K562 (cell line): ENCODE measurements around the gene YES1. TPM values are rescaled to one million over a fixed set of nuclear protein-coding genes. Genes with fewer than 3 reads are reported as not detected.

Experiments used
- ATAC-seq: fragments of 200-7000 bp; cut with Tn5 transposase; 3 replicates; pipeline ENCODE4 v1.9.1; 2020; ENCODE audit warnings: moderate library complexity
- BruUV-seq: library from RNA; stranded (reverse); fragments of 400-500 nt; replicated peaks from 2 replicates; lab custom pipeline; 2021; lab: Mats Ljungman, UMichigan
- CTCF ChIA-PET: fragments of 300-600 bp; formaldehyde crosslinking; extraction: SDS; loops from one replicate; lab custom pipeline; 2021; ENCODE audit warnings: low intra/inter-chr PET ratio; lab: Yijun Ruan, JAX
- POLR2A ChIA-PET: fragments of 300-600, 350-650 bp; sonication (Branson Sonifier 250); formaldehyde crosslinking; extraction: SDS; loops from one replicate; lab custom pipeline; 2021; ENCODE audit warnings: antibody characterized with exemption, inconsistent platforms; lab: Yijun Ruan, JAX
- DNase-seq, 4 experiments: peaks; one replicate each; pipeline versions ENCODE4 v3.0.0 to v3.0.0-alpha.2; 2011 to 2018; ENCODE audit warnings: low spot score in 3 of 4, mixed read lengths in 3 of 4; ENCODE audit errors: extremely low read depth in 1 of 4
- FAIRE-seq: peaks from 2 replicates; lab custom pipeline; 2011; peaks lifted over from hg19 to GRCh38; lab: Jason Lieb, UNC
- H2AFZ ChIP-seq: 2 replicates; pipeline ENCODE4 v1.6.0; 2011; ENCODE audit warnings: low read depth, low read length, control low read depth, inconsistent platforms
- H3K27ac ChIP-seq: fragments of 200-600 bp; 3 replicates; pipeline ENCODE4 v1.8.0; 2011; ENCODE audit warnings: low read depth, mild to moderate bottlenecking, control low read depth, inconsistent platforms, low read length, moderate library complexity, mixed read lengths; ENCODE audit errors: extremely low read depth
- H3K27me3 ChIP-seq, 2 experiments: fragments of 300-600 bp in 1 of 2; 2 replicates in 1 of 2; 3 replicates in 1 of 2; pipeline versions ENCODE4 v1.6.0 to v1.8.0; 2011; ENCODE audit warnings: inconsistent platforms in 2 of 2, low read length in 2 of 2, mild to moderate bottlenecking in 1 of 2, mixed read lengths in 1 of 2, moderate library complexity in 1 of 2; ENCODE audit not compliant: control insufficient read depth in 2 of 2, insufficient read depth in 2 of 2
- H3K36me3 ChIP-seq: fragments of 300-600 bp; 3 replicates; pipeline ENCODE4 v1.8.0; 2011; ENCODE audit warnings: mild to moderate bottlenecking, low read length, inconsistent platforms; ENCODE audit not compliant: control insufficient read depth, insufficient read depth
- H3K4me1 ChIP-seq, 2 experiments: fragments of 200-600 bp in 1 of 2; replicated peaks in 1 of 2; 2 replicates in 1 of 2; 3 replicates in 1 of 2; pipeline versions ENCODE4 v1.5.1 to v1.8.0; 2011; ENCODE audit warnings: inconsistent platforms in 2 of 2, low read length in 2 of 2, mild to moderate bottlenecking in 1 of 2, mixed read lengths in 1 of 2, moderate library complexity in 1 of 2; ENCODE audit not compliant: control insufficient read depth in 2 of 2, insufficient read depth in 2 of 2
- H3K4me2 ChIP-seq: 2 replicates; pipeline ENCODE4 v1.6.1; 2011; ENCODE audit warnings: low read length, control low read depth, inconsistent platforms, mixed read lengths; ENCODE audit not compliant: insufficient read depth
- H3K4me3 ChIP-seq: fragments of 200-600 bp; sonication (generic), shearing (Covaris generic); 2 replicates; pipeline ENCODE4 v1.5.1; 2016; ENCODE audit warnings: control low read depth, inconsistent platforms
- H3K79me2 ChIP-seq: fragments of 200-600 bp; 3 replicates; pipeline ENCODE4 v1.8.0; 2011; ENCODE audit warnings: low read length, inconsistent platforms; ENCODE audit not compliant: control insufficient read depth, insufficient read depth
- H3K9ac ChIP-seq, 2 experiments: 2 replicates each; pipeline versions ENCODE4 v1.6.0 to v1.6.1; 2011; ENCODE audit warnings: low read depth in 2 of 2, low read length in 2 of 2, control low read depth in 1 of 2, inconsistent platforms in 1 of 2, mild to moderate bottlenecking in 1 of 2, mixed read lengths in 1 of 2; ENCODE audit not compliant: insufficient read depth in 1 of 2
- H3K9me1 ChIP-seq: one replicate; pipeline ENCODE4 v1.6.0; 2011; ENCODE audit warnings: inconsistent platforms, mild to moderate bottlenecking, low read length, moderate library complexity; ENCODE audit not compliant: control insufficient read depth, insufficient read depth
- H3K9me3 ChIP-seq: replicated peaks from 2 replicates; pipeline ENCODE4 v1.5.1; 2011; ENCODE audit warnings: low read depth, low read length, inconsistent platforms; ENCODE audit not compliant: control insufficient read depth, insufficient read depth
- H4K20me1 ChIP-seq: replicated peaks from 2 replicates; pipeline ENCODE4 v1.6.1; 2011; ENCODE audit warnings: low read length, inconsistent platforms, mixed read lengths; ENCODE audit not compliant: control insufficient read depth, insufficient read depth
- BCOR ChIP-seq: fragments of 450-650 bp; IDR thresholded peaks from 2 replicates; pipeline ENCODE4 v1.6.1; 2016
- BHLHE40 ChIP-seq: IDR thresholded peaks from 2 replicates; pipeline ENCODE4 v1.6.1; 2011; ENCODE audit warnings: low read length, improper control_type of control experiment
- CBFA2T2 ChIP-seq: fragments of 450-650 bp; conservative IDR thresholded peaks from 2 replicates; pipeline ENCODE4 v1.6.1; 2017; ENCODE audit warnings: mild to moderate bottlenecking
- HDAC2 ChIP-seq: fragments of 450-650 bp; IDR thresholded peaks from 2 replicates; pipeline ENCODE4 v1.6.1; 2016; ENCODE audit warnings: mild to moderate bottlenecking
- SMARCC2 ChIP-seq: fragments of 450-650 bp; IDR thresholded peaks from 2 replicates; pipeline ENCODE4 v1.6.1; 2017; ENCODE audit warnings: antibody characterized with exemption, moderate library complexity, mild to moderate bottlenecking, low read depth
- ZNF212 ChIP-seq: fragments of 450-650 bp; formaldehyde crosslinking; IDR thresholded peaks from 2 replicates; pipeline ENCODE4 v1.4.0; 2020; ENCODE audit warnings: mild to moderate bottlenecking
- ZNF57 ChIP-seq: fragments of 450-650 bp; formaldehyde crosslinking; IDR thresholded peaks from 2 replicates; pipeline ENCODE4 v1.4.0; 2020; ENCODE audit warnings: mild to moderate bottlenecking, moderate library complexity
- WGBS: fragments of 100-300 bp; shearing (Covaris generic); methylation state at CpG from one replicate; pipeline ENCODE4 v1.1.6; 2016; ENCODE audit warnings: low coverage, mixed read lengths; ENCODE audit not compliant: insufficient coverage; ENCODE audit errors: missing lambda C conversion rate; 5-methylcytosine and 5-hydroxymethylcytosine counted together
- in situ Hi-C: fragments of 300-500 bp; cut with MboI; formaldehyde crosslinking; loops from 4 replicates; pipeline ENCODE4 v1.15.0; 2018; ENCODE audit warnings: inconsistent platforms, mixed read lengths
- intact Hi-C: fragments of 100-400 bp; cut with micrococcal nuclease; formaldehyde crosslinking; loops from 2 replicates; pipeline ENCODE4 v1.14.2; 2022
- polyA plus RNA-seq, 8 experiments: library from polyadenylated mRNA; depleted of rRNA in 4 of 8; stranded (reverse) in 5 of 8; unstranded in 3 of 8; fragments of >200 nt; fragmentation: Nextera tagmentation in 2 of 8; fragmentation: Illumina TruSeq in 1 of 8; extraction: Ambion mirVana in 2 of 8; extraction: Trizol in 1 of 8; gene quantifications; 2 replicates each; pipeline versions ENCODE4 v1.2.1 to v1.2.3, GENCODE V29; 2011 to 2014; ENCODE audit warnings: inconsistent platforms in 1 of 8, missing spikeins in 1 of 8
- total RNA-seq, 7 experiments: library from RNA; depleted of rRNA in 6 of 7; stranded (reverse); fragments of >200 nt in 6 of 7; fragmentation: Illumina TruSeq in 2 of 7; extraction: Trizol in 2 of 7; gene quantifications; 2 replicates each; pipeline versions ENCODE4 v1.2.1 to v1.2.3, GENCODE V29; 2011 to 2021; ENCODE audit warnings: low replicate concordance in 1 of 7
- TF ChIP-seq, protein P1 (sequence below): fragments of 200-600 bp; sonication (generic); IDR thresholded peaks from one replicate; pipeline ENCODE4 v1.6.1; 2012; ENCODE audit warnings: mild to moderate bottlenecking, low read depth, low read length, inconsistent platforms
- TF ChIP-seq, protein P2 (sequence below): fragments of 250-450 bp; sonication (Bioruptor Pico); IDR thresholded peaks from 2 replicates; pipeline ENCODE4 v1.8.0; 2021; ENCODE audit warnings: moderate library complexity, mild to moderate bottlenecking, inconsistent platforms

Gene YES1
- total and polyA plus RNA-seq, 9 of the 15 experiments (the other 6 are each of a cell fraction or from before 2014, with no cell fraction given): 37.2 to 115 (median 77.7) TPM

DNA sequence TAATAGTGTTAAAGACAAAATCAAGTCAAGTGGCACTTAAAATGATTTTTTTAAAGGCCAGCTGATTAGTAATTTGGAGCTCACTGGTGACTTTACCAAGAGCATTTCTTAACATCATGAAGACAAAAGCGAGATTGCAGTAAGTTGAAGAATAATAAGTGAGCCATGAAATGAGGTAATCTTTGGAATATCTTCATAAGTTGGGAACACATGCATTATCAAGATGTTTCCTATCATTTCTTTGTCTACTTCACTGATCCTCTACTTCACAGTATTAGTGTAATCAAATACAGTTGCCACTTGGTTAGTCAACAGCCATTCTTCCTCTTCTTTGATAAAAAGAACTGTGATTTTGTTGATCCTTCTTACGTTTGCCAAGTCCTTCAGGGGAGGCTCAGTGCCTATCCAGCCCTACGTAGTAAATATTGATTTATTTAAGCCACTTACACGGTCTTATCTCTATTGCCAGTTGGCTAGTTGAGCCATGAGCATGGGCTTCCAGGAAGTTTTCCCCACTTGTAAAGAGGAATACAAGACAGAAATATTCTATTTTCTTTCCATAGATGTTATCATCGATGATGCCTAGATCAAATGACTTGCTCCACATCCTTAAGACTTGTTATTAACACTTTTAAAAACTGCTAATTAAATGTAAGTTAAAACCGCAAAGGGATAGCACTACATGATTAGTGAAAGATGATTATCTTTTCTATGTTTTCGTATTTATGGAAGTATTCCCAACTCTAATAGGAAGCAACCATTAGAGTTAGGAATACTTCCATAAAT is 46.1 kb downstream of the YES1 start:
- Histone ChIP-seq H2AFZ (no peak overlapping the region), H3K9ac (no peak overlapping the region), H3K36me3 (peaks cover 29% of the 10 kb centered on the region; the same call in 2 of the 3 replicates), H3K4me2 (no peak overlapping the region), H3K9me1 (no peaks in the 10 kb centered on the region), H3K4me3 (no peak overlapping the region), H3K4me1 (peaks cover 11 to 33% of the 10 kb centered on the region in 2 experiments; a peak in 4 of 5 replicates), H3K27ac (no peak overlapping the region), H4K20me1 (peaks cover 5% of the 10 kb centered on the region; the same call in 1 of the 2 replicates), H3K27me3 (no peaks in the 10 kb centered on the region), H3K9me3 (no peaks in the 10 kb centered on the region), H3K79me2 (peaks cover 95% of the 10 kb centered on the region)
- intact Hi-C loops (no loop called here), in situ Hi-C loops (no loop called here)
- no peak for ATAC-seq
- no peak for FAIRE-seq
- 24% methylated on average over 7 of the region's 7 CpGs for WGBS
- BruUV-seq: no TSS peak
- DNase-seq: peak; percentile 37 to 48 (median 43)
- POLR2A ChIA-PET: no interaction called here
- CTCF ChIA-PET: no interaction called here
- TF ChIP-seq, protein P1, sequence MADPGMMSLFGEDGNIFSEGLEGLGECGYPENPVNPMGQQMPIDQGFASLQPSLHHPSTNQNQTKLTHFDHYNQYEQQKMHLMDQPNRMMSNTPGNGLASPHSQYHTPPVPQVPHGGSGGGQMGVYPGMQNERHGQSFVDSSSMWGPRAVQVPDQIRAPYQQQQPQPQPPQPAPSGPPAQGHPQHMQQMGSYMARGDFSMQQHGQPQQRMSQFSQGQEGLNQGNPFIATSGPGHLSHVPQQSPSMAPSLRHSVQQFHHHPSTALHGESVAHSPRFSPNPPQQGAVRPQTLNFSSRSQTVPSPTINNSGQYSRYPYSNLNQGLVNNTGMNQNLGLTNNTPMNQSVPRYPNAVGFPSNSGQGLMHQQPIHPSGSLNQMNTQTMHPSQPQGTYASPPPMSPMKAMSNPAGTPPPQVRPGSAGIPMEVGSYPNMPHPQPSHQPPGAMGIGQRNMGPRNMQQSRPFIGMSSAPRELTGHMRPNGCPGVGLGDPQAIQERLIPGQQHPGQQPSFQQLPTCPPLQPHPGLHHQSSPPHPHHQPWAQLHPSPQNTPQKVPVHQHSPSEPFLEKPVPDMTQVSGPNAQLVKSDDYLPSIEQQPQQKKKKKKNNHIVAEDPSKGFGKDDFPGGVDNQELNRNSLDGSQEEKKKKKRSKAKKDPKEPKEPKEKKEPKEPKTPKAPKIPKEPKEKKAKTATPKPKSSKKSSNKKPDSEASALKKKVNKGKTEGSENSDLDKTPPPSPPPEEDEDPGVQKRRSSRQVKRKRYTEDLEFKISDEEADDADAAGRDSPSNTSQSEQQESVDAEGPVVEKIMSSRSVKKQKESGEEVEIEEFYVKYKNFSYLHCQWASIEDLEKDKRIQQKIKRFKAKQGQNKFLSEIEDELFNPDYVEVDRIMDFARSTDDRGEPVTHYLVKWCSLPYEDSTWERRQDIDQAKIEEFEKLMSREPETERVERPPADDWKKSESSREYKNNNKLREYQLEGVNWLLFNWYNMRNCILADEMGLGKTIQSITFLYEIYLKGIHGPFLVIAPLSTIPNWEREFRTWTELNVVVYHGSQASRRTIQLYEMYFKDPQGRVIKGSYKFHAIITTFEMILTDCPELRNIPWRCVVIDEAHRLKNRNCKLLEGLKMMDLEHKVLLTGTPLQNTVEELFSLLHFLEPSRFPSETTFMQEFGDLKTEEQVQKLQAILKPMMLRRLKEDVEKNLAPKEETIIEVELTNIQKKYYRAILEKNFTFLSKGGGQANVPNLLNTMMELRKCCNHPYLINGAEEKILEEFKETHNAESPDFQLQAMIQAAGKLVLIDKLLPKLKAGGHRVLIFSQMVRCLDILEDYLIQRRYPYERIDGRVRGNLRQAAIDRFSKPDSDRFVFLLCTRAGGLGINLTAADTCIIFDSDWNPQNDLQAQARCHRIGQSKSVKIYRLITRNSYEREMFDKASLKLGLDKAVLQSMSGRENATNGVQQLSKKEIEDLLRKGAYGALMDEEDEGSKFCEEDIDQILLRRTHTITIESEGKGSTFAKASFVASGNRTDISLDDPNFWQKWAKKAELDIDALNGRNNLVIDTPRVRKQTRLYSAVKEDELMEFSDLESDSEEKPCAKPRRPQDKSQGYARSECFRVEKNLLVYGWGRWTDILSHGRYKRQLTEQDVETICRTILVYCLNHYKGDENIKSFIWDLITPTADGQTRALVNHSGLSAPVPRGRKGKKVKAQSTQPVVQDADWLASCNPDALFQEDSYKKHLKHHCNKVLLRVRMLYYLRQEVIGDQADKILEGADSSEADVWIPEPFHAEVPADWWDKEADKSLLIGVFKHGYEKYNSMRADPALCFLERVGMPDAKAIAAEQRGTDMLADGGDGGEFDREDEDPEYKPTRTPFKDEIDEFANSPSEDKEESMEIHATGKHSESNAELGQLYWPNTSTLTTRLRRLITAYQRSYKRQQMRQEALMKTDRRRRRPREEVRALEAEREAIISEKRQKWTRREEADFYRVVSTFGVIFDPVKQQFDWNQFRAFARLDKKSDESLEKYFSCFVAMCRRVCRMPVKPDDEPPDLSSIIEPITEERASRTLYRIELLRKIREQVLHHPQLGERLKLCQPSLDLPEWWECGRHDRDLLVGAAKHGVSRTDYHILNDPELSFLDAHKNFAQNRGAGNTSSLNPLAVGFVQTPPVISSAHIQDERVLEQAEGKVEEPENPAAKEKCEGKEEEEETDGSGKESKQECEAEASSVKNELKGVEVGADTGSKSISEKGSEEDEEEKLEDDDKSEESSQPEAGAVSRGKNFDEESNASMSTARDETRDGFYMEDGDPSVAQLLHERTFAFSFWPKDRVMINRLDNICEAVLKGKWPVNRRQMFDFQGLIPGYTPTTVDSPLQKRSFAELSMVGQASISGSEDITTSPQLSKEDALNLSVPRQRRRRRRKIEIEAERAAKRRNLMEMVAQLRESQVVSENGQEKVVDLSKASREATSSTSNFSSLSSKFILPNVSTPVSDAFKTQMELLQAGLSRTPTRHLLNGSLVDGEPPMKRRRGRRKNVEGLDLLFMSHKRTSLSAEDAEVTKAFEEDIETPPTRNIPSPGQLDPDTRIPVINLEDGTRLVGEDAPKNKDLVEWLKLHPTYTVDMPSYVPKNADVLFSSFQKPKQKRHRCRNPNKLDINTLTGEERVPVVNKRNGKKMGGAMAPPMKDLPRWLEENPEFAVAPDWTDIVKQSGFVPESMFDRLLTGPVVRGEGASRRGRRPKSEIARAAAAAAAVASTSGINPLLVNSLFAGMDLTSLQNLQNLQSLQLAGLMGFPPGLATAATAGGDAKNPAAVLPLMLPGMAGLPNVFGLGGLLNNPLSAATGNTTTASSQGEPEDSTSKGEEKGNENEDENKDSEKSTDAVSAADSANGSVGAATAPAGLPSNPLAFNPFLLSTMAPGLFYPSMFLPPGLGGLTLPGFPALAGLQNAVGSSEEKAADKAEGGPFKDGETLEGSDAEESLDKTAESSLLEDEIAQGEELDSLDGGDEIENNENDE: no peak
- TF ChIP-seq ZNF212 (no peak), BCOR (no peak), CBFA2T2 (0 out of 2 replicates have a peak, but pooled peaks have one; percentile 29), BHLHE40 (no peak), SMARCC2 (no peak), HDAC2 (0 out of 2 replicates have a peak, but pooled peaks have one; percentile 16), ZNF57 (no peak)
- TF ChIP-seq, protein P2, sequence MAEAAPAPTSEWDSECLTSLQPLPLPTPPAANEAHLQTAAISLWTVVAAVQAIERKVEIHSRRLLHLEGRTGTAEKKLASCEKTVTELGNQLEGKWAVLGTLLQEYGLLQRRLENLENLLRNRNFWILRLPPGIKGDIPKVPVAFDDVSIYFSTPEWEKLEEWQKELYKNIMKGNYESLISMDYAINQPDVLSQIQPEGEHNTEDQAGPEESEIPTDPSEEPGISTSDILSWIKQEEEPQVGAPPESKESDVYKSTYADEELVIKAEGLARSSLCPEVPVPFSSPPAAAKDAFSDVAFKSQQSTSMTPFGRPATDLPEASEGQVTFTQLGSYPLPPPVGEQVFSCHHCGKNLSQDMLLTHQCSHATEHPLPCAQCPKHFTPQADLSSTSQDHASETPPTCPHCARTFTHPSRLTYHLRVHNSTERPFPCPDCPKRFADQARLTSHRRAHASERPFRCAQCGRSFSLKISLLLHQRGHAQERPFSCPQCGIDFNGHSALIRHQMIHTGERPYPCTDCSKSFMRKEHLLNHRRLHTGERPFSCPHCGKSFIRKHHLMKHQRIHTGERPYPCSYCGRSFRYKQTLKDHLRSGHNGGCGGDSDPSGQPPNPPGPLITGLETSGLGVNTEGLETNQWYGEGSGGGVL: no peak
